ENCODE results near the gene FRMD8.

The FRMD8 gene

DNA sequence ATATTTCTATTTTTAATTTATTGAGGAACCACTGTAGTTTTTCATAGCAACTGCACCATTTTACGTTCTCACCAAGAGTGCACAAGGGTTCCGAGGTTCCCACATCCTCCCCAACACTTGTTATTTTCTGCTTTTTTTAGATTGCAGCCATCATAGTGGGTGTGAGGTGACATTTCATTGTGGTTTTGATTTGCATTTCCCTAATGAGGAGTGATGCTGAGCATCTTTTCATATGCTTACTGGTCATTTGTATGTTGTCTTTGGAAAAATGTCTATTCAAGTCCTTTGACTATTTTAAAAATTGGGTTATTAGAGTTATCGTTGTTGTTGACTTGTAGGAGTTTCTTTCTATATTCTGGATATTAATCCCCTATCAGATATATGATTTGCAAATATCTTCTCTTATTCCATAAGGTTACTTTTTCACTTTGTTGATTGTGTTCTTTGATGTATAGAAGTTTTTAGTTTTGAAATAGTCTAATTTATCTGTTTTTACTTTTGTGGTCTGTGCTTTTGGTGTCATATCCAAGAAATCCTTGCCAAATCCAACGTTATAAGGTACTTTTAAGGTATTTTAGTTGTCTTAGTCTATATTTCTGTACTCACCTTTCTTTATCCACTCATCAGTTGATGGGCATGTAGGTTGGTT lies 45.1 kb downstream of the FRMD8 start:
- POLR2A ChIA-PET, result no interaction called here
- TF ChIP-seq, protein P1, sequence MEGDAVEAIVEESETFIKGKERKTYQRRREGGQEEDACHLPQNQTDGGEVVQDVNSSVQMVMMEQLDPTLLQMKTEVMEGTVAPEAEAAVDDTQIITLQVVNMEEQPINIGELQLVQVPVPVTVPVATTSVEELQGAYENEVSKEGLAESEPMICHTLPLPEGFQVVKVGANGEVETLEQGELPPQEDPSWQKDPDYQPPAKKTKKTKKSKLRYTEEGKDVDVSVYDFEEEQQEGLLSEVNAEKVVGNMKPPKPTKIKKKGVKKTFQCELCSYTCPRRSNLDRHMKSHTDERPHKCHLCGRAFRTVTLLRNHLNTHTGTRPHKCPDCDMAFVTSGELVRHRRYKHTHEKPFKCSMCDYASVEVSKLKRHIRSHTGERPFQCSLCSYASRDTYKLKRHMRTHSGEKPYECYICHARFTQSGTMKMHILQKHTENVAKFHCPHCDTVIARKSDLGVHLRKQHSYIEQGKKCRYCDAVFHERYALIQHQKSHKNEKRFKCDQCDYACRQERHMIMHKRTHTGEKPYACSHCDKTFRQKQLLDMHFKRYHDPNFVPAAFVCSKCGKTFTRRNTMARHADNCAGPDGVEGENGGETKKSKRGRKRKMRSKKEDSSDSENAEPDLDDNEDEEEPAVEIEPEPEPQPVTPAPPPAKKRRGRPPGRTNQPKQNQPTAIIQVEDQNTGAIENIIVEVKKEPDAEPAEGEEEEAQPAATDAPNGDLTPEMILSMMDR (IDR thresholded peaks at IDR 0.05; ENCODE audit: control extremely low read depth, extremely low read depth, low read depth, missing control alignments), result no peak
- CTCF ChIA-PET, result interaction anchor here (1.1 kb wide), 1 partner anchor 15 kb away, joined by 6 read pairs; no protein-coding TSS in a partner anchor
- DNase-seq (ENCODE audit: extremely low spot score), result no peak

DNA sequence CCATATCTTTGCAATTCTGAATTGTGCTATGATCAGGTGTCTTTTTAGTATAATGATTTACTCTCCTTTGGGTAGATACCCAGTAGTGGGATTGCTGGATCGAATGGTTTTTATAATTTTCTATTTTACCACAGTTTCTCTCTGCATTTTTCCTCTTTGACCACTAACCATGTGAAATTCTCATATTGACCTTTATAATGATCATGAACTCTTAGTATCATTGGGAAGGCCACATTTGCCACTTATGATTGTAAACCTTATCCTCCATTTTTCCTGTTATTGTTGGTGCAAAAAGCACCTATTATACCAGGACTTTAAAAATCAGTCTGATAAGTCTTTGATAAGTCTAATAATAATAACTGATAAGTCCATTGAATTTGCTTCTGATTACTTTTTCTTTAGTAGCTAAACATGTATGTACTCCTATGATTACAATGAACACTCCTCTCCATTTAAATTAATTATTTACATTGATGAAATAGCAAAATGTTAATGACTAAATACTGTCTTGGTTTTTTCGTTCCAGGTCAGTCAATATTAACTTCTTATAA lies 45.7 kb downstream of the FRMD8 start:
- ChIA-PET CTCF (interaction anchor here (0.6 to 1.1 kb wide), 5 partner anchors 9 to 52 kb away, joined by 3 to 6 read pairs (median 3); no protein-coding TSS in a partner anchor), POLR2A (interaction anchor here (0.6 kb wide), 1 partner anchor 70 kb away, joined by 4 read pairs; no protein-coding TSS in a partner anchor)
- TF ChIP-seq, protein P1 (IDR thresholded peaks at IDR 0.05; ENCODE audit: control extremely low read depth, extremely low read depth, low read depth, missing control alignments), result no peak
- no peak for DNase-seq (ENCODE audit: extremely low spot score)

DNA sequence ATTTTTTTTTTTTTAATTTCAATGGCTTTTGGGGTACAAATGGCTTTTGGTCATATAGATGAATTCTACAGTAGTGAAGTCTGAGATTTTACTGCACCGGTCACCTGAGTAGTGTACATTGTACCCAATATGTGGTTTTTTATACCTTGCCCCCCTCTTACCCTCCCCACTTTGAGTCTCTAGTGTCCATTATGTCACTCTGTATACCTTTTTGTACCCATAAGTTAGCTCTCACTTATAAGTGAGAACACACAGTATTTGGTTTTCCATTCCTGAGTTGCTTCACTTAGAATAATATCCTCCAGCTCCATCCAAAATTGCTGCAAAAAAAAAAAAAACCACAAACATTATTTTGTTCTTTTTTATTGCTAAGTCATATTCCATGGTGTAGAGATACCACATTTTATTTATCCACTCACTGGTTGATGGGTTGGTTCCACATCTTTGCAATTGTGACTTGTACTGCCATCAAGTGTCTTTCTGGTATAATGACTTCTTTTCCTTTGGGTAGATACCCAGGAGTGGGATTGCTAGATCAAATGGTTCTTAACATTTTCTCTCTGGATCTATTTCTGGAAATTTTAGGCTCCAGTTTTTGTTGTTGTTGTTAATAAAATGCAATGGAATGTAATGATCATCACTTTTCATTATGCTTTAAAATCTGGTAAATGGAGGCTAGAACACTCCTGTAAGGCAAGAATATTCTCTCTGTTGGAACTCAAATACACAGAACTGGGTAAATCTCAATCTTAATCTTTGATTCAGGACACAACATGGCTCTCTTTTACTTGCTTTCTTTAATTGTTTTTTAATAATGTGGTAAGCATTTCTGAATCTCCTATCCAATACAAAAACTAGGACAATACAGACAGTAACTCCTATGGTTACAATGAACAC lies 46.5 kb downstream of the FRMD8 start:
- TF ChIP-seq, protein P1 (IDR thresholded peaks at IDR 0.05; ENCODE audit: control extremely low read depth, extremely low read depth, low read depth, missing control alignments), result peak; percentile 41
- DNase-seq (ENCODE audit: extremely low spot score), result no peak
- CTCF ChIA-PET, result interaction anchor here (0.6 to 1.1 kb wide), 6 partner anchors 8 to 53 kb away, joined by 3 to 6 read pairs (median 3); no protein-coding TSS in a partner anchor
- POLR2A ChIA-PET, result interaction anchor here (0.6 kb wide), 1 partner anchor 70 kb away, joined by 4 read pairs; no protein-coding TSS in a partner anchor

DNA sequence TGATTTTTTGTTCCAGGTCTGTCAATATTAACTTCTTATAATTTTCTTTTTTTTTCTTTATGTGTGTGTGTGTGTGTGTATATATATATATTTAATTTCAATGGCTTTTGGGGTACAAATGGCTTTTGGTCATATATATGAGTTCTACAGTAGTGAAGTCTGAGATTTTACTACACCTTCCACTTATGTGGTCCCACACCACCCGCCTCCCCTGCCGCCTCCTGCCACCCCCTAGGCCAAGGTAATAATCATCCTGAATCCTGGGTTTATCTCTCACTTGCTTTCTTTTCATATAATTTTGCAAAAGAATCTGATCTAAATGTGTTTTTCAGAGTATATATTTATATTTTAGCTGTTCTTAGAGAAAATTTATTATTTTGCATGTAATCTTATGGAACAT lies 47.2 kb downstream of the FRMD8 start:
- TF ChIP-seq, protein P1 (IDR thresholded peaks at IDR 0.05; ENCODE audit: control extremely low read depth, extremely low read depth, low read depth, missing control alignments), result no peak
- DNase-seq (ENCODE audit: extremely low spot score), result no peak
- ChIA-PET POLR2A (interaction anchor here (0.6 to 1.2 kb wide), 2 partner anchors 15 to 126 kb away, joined by 3 read pairs; no protein-coding TSS in a partner anchor), CTCF (interaction anchor here (0.7 kb wide), 1 partner anchor 32 kb away, joined by 3 read pairs; no protein-coding TSS in a partner anchor)

DNA sequence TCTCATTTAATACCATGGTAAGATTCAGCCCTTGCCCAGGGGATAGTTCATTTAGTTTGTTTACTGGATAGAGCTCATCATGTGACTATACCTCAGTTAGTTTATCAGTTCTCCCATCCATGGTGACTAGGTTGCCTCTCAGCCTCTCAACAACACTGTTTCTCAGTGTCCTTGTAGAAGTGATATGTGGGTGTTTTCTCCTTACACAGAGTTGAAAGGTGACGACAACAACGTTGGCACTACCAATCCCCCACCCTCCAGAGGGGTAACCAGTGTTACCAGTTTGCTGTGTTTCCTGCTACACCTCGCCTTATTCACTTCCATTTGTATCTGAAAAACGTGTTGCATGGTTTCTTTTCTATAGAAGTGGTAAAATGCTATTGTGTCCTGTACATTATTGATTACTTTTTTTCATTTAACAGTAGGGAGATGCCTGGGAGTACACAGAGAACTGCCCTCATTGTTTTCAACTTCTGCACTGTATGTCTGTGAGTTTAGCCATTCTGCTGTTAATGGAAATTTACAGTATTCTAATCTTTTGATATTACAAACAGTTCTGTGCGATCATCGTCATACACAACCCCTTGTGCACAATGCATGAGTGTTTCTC lies 47.7 kb downstream of the FRMD8 start:
- DNase-seq (ENCODE audit: extremely low spot score), result no peak
- ChIA-PET POLR2A (interaction anchor here (0.6 to 1.2 kb wide), 2 partner anchors 15 to 126 kb away, joined by 3 read pairs; no protein-coding TSS in a partner anchor), CTCF (interaction anchor here (0.7 kb wide), 1 partner anchor 32 kb away, joined by 3 read pairs; no protein-coding TSS in a partner anchor)
- TF ChIP-seq, protein P1 (IDR thresholded peaks at IDR 0.05; ENCODE audit: control extremely low read depth, extremely low read depth, low read depth, missing control alignments), result no peak

Measured in GM10248 (cell line).